Stimulated activated naive CD4-positive, alpha-beta T cell treated with Interleukin-2 at 50 U/mL for 16 hours (primary cell): ENCODE data around the gene OPRM1.

Source experiments
- DNase-seq: peaks from one replicate; lab custom pipeline; 2025; lab: John Stamatoyannopoulos, UW

OPRM1 gene

GRCh38 chr6:154241061-154241460 is 202.0 kb downstream of the OPRM1 start:
- DNase-seq, result peak; percentile 11

- DNase-seq, result no peak
These were observed 202.5 kb downstream of the OPRM1 start for GRCh38 chr6:154241581-154241980.

- no peak for DNase-seq
These were observed 203.7 kb downstream of the OPRM1 start for GRCh38 chr6:154242617-154243357.

- DNase-seq, result no peak
These were observed 205.0 kb downstream of the OPRM1 start for GRCh38 chr6:154243793-154244750.

GRCh38 chr6:154245506-154245905 is 206.5 kb downstream of the OPRM1 start:
- no peak for DNase-seq

GRCh38 chr6:154246723-154247118 is 207.7 kb downstream of the OPRM1 start:
- DNase-seq, result no peak

GRCh38 chr6:154247119-154247861 is 208.2 kb downstream of the OPRM1 start:
- DNase-seq, result peak; percentile 52

- no peak for DNase-seq
These were observed 210.7 kb downstream of the OPRM1 start for GRCh38 chr6:154249499-154250298.

- DNase-seq, result no peak
These were observed 212.1 kb downstream of the OPRM1 start for GRCh38 chr6:154251116-154251515.

GRCh38 chr6:154252678-154253077 is 213.6 kb downstream of the OPRM1 start:
- no peak for DNase-seq

- no peak for DNase-seq
These were observed 218.0 kb downstream of the OPRM1 start for GRCh38 chr6:154257067-154257466.

- no peak for DNase-seq
These were observed 219.2 kb downstream of the OPRM1 start for GRCh38 chr6:154258064-154258757.

- DNase-seq, result no peak
These were observed 222.8 kb downstream of the OPRM1 start for GRCh38 chr6:154261688-154262397.

GRCh38 chr6:154266560-154267099 is 227.6 kb downstream of the OPRM1 start:
- no peak for DNase-seq

GRCh38 chr6:154267508-154268106 is 228.6 kb downstream of the OPRM1 start:
- no peak for DNase-seq

GRCh38 chr6:154268486-154268885 is 229.4 kb downstream of the OPRM1 start:
- no peak for DNase-seq

- DNase-seq, result no peak
These were observed 235.1 kb downstream of the OPRM1 start for GRCh38 chr6:154274168-154274567.

- no peak for DNase-seq
These were observed 238.0 kb downstream of the OPRM1 start for GRCh38 chr6:154276810-154277628.

- DNase-seq, result peak; percentile 19
These were observed 238.6 kb downstream of the OPRM1 start for GRCh38 chr6:154277629-154278017.
